Right atrium auricular region (tissue), 2 donors: Measurements from ENCODE around the gene ELMO1. TPM values are rescaled to one million over a fixed set of nuclear protein-coding genes. Genes with fewer than 3 reads are reported as not detected.

Experiments used
- DNase-seq: peaks from one replicate; pipeline ENCODE4 v3.0.0-alpha.2; 2019; ENCODE audit warnings: low spot score
- H3K27ac ChIP-seq, 2 donors: fragments of 200-600 bp; sonication (generic); 1 replicate in 1 of 2; 2 replicates in 1 of 2; pipeline ENCODE4 v1.5.1; 2016 to 2019
- H3K27me3 ChIP-seq, 2 donors: fragments of 200-600 bp; sonication (generic); one replicate each; pipeline versions ENCODE4 v1.5.1 to v1.6.0; 2017 to 2019
- H3K36me3 ChIP-seq: fragments of 200-600 bp; sonication (generic); one replicate; pipeline ENCODE4 v1.5.1; 2016
- H3K4me1 ChIP-seq, 2 donors: fragments of 200-600 bp; sonication (generic); one replicate each; pipeline versions ENCODE4 v1.5.1 to v1.6.0; 2017 to 2019
- H3K4me3 ChIP-seq, 2 donors: fragments of 200-600 bp; sonication (generic); 1 replicate in 1 of 2; 2 replicates in 1 of 2; pipeline ENCODE4 v1.5.1; 2017 to 2019; ENCODE audit warnings: mild to moderate bottlenecking in 1 of 2, moderate library complexity in 1 of 2
- H3K9me3 ChIP-seq, 2 donors: fragments of 200-600 bp; sonication (generic); one replicate each; pipeline ENCODE4 v1.5.1; 2019
- CTCF ChIP-seq, 2 donors: fragments of 200-600 bp; sonication (generic); IDR thresholded peaks; one replicate each; pipeline ENCODE4 v1.5.1; 2019; ENCODE audit warnings: antibody characterized with exemption in 2 of 2
- total RNA-seq, 2 donors: library from RNA; depleted of rRNA; stranded (reverse); fragments of >200 nt; gene quantifications; one replicate each; pipeline ENCODE4 v1.1.0, GENCODE V29; 2016

ELMO1 gene
- total RNA-seq, 2 donors from 2014 or later: 24.4 to 45.1 TPM

- H3K4me3 ChIP-seq: no peak overlapping the region
- no peak for DNase-seq
- H3K27me3 ChIP-seq: no peaks in the 10 kb centered on the region
- H3K4me1 ChIP-seq: no peaks in the 10 kb centered on the region
- H3K36me3 ChIP-seq: no peaks in the 10 kb centered on the region
- H3K9me3 ChIP-seq: no peaks in the 10 kb centered on the region
- TF ChIP-seq CTCF (IDR thresholded peaks at IDR 0.05): no peak
- H3K27ac ChIP-seq: no peak overlapping the region
Observed at GRCh38 chr7:37236906-37237305, 211.8 kb downstream of the ELMO1 start.

GRCh38 chr7:37235813-37236212 lies 212.9 kb downstream of the ELMO1 start:
- no peaks in the 10 kb centered on the region for H3K9me3 ChIP-seq
- H3K36me3 ChIP-seq: no peaks in the 10 kb centered on the region
- H3K27me3 ChIP-seq: no peaks in the 10 kb centered on the region
- DNase-seq: no peak
- peaks cover 0 to under 1% of the 10 kb centered on the region in 2 donors for H3K4me1 ChIP-seq
- no peak for TF ChIP-seq CTCF (IDR thresholded peaks at IDR 0.05)
- H3K4me3 ChIP-seq: no peak overlapping the region
- H3K27ac ChIP-seq: no peak overlapping the region

- no peak overlapping the region for H3K27ac ChIP-seq
- peak in 1 of 2 donors; percentile 63 for TF ChIP-seq CTCF (IDR thresholded peaks at IDR 0.05)
- H3K27me3 ChIP-seq: no peaks in the 10 kb centered on the region
- no peaks in the 10 kb centered on the region for H3K9me3 ChIP-seq
- no peak overlapping the region for H3K4me3 ChIP-seq
- no peaks in the 10 kb centered on the region for H3K36me3 ChIP-seq
- H3K4me1 ChIP-seq: peaks cover 0 to 9% of the 10 kb centered on the region in 2 donors
- no peak for DNase-seq
Observed at GRCh38 chr7:37234928-37235327, 213.7 kb downstream of the ELMO1 start.

- Histone ChIP-seq H3K36me3 (no peaks in the 10 kb centered on the region), H3K4me3 (no peak overlapping the region), H3K27ac (no peak overlapping the region), H3K27me3 (no peaks in the 10 kb centered on the region), H3K4me1 (peaks cover 0 to 10% of the 10 kb centered on the region in 2 donors), H3K9me3 (no peaks in the 10 kb centered on the region)
- DNase-seq: no peak
- TF ChIP-seq CTCF (IDR thresholded peaks at IDR 0.05): no peak
Observed at GRCh38 chr7:37234334-37234733, 214.3 kb downstream of the ELMO1 start.

- H3K36me3 ChIP-seq: no peaks in the 10 kb centered on the region
- H3K27me3 ChIP-seq: no peaks in the 10 kb centered on the region
- no peak overlapping the region for H3K27ac ChIP-seq
- peaks cover 0 to 10% of the 10 kb centered on the region in 2 donors for H3K4me1 ChIP-seq
- no peaks in the 10 kb centered on the region for H3K9me3 ChIP-seq
- no peak overlapping the region for H3K4me3 ChIP-seq
- TF ChIP-seq CTCF (IDR thresholded peaks at IDR 0.05): no peak
- no peak for DNase-seq
Observed at GRCh38 chr7:37231613-37232012, 217.1 kb downstream of the ELMO1 start.

GRCh38 chr7:37230221-37230620 lies 218.4 kb downstream of the ELMO1 start:
- Histone ChIP-seq H3K9me3 (no peaks in the 10 kb centered on the region), H3K4me3 (no peak overlapping the region), H3K27me3 (no peaks in the 10 kb centered on the region), H3K27ac (no peak overlapping the region), H3K4me1 (peaks cover 0 to 10% of the 10 kb centered on the region in 2 donors), H3K36me3 (no peaks in the 10 kb centered on the region)
- DNase-seq: peak; percentile 77
- TF ChIP-seq CTCF (IDR thresholded peaks at IDR 0.05): no peak
